ENCODE data around the gene SPATA24. TPM values are rescaled to one million over a fixed set of nuclear protein-coding genes. Genes with fewer than 3 reads are reported as not detected.

SPATA24 gene, protein sequence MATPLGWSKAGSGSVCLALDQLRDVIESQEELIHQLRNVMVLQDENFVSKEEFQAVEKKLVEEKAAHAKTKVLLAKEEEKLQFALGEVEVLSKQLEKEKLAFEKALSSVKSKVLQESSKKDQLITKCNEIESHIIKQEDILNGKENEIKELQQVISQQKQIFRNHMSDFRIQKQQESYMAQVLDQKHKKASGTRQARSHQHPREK
- total RNA-seq: 1 to 10 TPM; 2.9 to 3.9 TPM

DNA sequence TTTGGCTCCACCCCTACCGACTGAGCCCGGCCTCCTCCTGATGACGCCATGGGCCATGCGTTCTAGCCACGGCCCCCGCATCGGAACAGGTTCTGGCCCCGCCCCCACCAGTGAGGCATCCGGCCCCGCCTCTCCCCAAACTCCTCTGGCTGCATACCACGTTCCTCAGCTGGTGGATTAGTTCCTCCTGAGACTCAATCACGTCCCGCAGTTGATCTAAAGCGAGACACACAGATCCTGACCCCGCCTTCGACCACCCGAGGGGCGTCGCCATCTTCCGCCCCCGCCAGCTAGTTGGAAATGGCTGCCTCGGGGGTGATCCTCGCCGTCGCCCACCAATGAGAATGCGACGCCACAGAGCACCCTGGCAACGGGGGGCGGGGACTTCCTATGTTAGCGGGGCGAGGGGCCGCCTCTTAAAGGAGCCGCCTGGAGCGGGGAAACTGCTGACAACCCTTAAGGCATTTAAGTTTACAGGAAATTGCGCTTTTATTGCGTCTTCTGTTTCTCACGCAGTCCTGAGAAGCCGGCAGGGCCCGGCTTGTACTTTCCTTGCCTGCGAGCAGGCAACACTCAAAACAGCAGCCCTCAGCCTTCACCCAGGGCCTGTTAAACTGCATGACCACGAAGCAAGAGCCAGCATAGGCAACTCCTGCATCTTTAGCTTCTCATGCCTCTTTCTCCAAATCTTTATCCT, at the start of gene SPATA24:
TSS of gene SPATA24 (minus strand) at position 303 of the 697 bp plus-strand sequence. CDS start at position 274, 29 bp downstream.
- Histone ChIP-seq H3K4me3 (peak within 1 kb of the TSS; percentile 37), H3K36me3 (no peaks in the 10 kb centered on the region), H3K27ac (peak within 1 kb of the TSS; percentile 87), H3K27me3 (no peaks in the 10 kb centered on the region), H3K9me3 (no peaks in the 10 kb centered on the region), H3K9ac (ENCODE audit: low read depth in 2 of 2, low read length in 2 of 2) (peak within 1 kb of the TSS; percentile 72 to 80), H3K4me1 (no peaks in the 10 kb centered on the region)
- intact Hi-C loops (cut with DNase I): no loop called here
- no peak for TF ChIP-seq CTCF (IDR thresholded peaks at IDR 0.05)
- peak; percentile 98 for DNase-seq

DNA sequence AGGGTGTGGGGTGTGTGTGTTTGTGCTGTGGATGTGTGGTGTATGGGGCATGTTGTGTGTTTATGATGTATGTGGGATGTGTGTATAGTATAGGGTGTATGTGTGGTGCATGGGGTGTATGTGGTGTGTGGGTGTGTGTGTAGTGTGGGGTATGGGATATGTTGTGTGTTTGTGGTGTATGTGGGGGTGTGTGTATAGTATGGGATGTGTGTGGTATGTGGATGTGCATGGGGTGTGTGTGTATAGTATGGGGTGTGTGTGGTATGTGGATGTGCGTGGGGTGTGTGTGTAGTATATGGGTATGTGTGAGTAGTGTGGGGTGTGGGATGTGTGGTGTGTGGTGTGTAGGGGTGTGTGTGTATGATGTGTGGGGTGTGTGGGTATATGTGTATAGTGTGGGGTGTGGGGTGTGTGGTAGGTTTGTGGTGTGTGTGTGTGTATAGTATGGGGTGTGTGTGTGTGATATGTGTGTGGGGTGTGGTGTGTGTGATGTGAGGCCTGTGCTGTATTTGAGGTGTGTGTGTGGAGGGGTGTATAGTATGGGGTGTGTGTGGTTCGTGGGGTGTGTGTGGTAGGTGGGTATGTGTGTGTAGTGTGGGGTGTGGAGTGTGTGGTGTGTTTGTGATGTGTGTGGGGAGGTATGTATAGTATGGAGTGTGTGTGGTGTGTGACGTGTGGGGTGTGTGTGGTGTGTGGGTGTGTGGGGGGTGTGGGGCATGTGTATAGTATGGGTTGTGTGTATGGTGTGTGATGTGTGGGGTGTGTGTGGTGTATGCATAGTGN, 48.2 kb upstream of the SPATA24 start:
- H3K9ac ChIP-seq (ENCODE audit: low read depth in 2 of 2, low read length in 2 of 2): no peak overlapping the region
- no peaks in the 10 kb centered on the region for H3K4me1 ChIP-seq
- no peak overlapping the region for H3K27ac ChIP-seq
- H3K27me3 ChIP-seq: no peaks in the 10 kb centered on the region
- no peaks in the 10 kb centered on the region for H3K9me3 ChIP-seq
- DNase-seq: no peak
- H3K36me3 ChIP-seq: no peaks in the 10 kb centered on the region
- no peak overlapping the region for H3K4me3 ChIP-seq
- intact Hi-C loops (cut with DNase I): no loop called here
- TF ChIP-seq CTCF (IDR thresholded peaks at IDR 0.05): no peak

DNA sequence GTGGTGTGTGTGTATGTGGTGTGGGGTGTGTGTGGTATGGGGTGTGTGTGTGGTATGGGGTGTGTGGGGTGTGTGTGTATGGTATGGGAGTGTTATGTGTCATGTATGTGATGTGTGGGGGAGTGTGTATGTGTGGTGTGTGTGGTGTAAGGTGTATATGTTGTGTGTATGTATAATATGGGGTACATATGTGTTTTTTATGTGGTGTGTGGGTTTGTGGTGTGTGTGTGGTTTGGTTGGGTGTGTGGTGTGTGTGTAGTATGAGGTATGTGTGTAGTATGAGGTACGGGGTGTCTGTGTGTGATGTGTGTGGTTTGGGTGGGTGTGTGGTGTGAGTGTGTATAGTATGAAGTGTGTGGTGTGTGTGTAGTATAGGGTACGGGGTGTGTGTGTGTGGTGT, 47.3 kb upstream of the SPATA24 start:
- intact Hi-C loops (cut with DNase I): no loop called here
- no peak overlapping the region for H3K27ac ChIP-seq
- DNase-seq: no peak
- no peaks in the 10 kb centered on the region for H3K36me3 ChIP-seq
- TF ChIP-seq CTCF (IDR thresholded peaks at IDR 0.05): no peak
- H3K4me1 ChIP-seq: no peaks in the 10 kb centered on the region
- H3K9me3 ChIP-seq: no peaks in the 10 kb centered on the region
- no peak overlapping the region for H3K9ac ChIP-seq (ENCODE audit: low read depth in 2 of 2, low read length in 2 of 2)
- H3K27me3 ChIP-seq: no peaks in the 10 kb centered on the region
- H3K4me3 ChIP-seq: no peak overlapping the region

GRCh38 chr5:139446956-139447779, 43.3 kb upstream of the SPATA24 start:
- DNase-seq: no peak

More at GRCh38 chr5:139446956-139447779, 43.3 kb upstream of the SPATA24 start:
- intact Hi-C loops (cut with DNase I): no loop called here
- no peaks in the 10 kb centered on the region for H3K4me1 ChIP-seq
- H3K27me3 ChIP-seq: no peaks in the 10 kb centered on the region
- H3K9ac ChIP-seq (ENCODE audit: low read depth in 2 of 2, low read length in 2 of 2): peak overlapping the region in 1 of 2 donors; percentile 12
- H3K9me3 ChIP-seq: no peaks in the 10 kb centered on the region
- no peak overlapping the region for H3K4me3 ChIP-seq
- H3K27ac ChIP-seq: no peak overlapping the region
- no peaks in the 10 kb centered on the region for H3K36me3 ChIP-seq
- no peak for TF ChIP-seq CTCF (IDR thresholded peaks at IDR 0.05)

Data from colonic mucosa (tissue), 4 donors.